C4-2B (cell line): ENCODE data around the gene PREX1.

Experiments used
- H3K27ac ChIP-seq: fragments of 450-650 bp; 2 replicates; pipeline ENCODE4 v1.5.1; 2017
- ZFX ChIP-seq: fragments of 450-650 bp; IDR thresholded peaks from 2 replicates; pipeline ENCODE4 v1.6.1; 2017
- TF ChIP-seq, protein P1 (sequence below): fragments of 450-650 bp; conservative IDR thresholded peaks from 2 replicates; pipeline ENCODE4 v1.5.1; 2017; ENCODE audit warnings: mild to moderate bottlenecking

Gene PREX1

GRCh38 chr20:48728042-48728825 lies 99.6 kb downstream of the PREX1 start:
- H3K27ac ChIP-seq = no peak overlapping the region
- TF ChIP-seq ZFX = no peak
- TF ChIP-seq, protein P1, sequence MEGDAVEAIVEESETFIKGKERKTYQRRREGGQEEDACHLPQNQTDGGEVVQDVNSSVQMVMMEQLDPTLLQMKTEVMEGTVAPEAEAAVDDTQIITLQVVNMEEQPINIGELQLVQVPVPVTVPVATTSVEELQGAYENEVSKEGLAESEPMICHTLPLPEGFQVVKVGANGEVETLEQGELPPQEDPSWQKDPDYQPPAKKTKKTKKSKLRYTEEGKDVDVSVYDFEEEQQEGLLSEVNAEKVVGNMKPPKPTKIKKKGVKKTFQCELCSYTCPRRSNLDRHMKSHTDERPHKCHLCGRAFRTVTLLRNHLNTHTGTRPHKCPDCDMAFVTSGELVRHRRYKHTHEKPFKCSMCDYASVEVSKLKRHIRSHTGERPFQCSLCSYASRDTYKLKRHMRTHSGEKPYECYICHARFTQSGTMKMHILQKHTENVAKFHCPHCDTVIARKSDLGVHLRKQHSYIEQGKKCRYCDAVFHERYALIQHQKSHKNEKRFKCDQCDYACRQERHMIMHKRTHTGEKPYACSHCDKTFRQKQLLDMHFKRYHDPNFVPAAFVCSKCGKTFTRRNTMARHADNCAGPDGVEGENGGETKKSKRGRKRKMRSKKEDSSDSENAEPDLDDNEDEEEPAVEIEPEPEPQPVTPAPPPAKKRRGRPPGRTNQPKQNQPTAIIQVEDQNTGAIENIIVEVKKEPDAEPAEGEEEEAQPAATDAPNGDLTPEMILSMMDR = no peak

- no peak overlapping the region for H3K27ac ChIP-seq
- no peak for TF ChIP-seq ZFX
- TF ChIP-seq, protein P1 = no peak
Observed at GRCh38 chr20:48727226-48727625, 100.6 kb downstream of the PREX1 start.

DNA sequence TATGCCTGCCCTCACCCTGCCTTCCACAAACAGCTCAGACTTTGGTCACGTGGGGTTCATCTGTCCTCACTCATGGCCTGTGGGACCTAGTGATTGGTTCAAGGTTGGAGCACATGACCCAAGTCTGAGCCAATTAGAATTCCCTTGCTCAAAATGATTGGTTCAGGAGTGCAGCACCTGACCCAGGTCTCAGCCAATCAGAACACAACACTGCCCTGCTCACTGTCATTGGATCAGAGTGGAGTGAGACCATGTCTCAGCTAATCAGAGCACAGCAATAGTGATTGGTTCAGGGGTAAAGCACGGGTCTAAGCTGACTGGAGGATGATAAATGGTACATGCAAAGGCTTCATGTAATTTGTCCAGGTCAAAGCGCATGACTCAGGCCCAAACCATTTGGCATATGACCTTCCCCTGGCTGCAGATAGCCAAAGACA lies 102.2 kb downstream of the PREX1 start:
- TF ChIP-seq ZFX = no peak
- TF ChIP-seq, protein P1 = no peak
- H3K27ac ChIP-seq = no peak overlapping the region

DNA sequence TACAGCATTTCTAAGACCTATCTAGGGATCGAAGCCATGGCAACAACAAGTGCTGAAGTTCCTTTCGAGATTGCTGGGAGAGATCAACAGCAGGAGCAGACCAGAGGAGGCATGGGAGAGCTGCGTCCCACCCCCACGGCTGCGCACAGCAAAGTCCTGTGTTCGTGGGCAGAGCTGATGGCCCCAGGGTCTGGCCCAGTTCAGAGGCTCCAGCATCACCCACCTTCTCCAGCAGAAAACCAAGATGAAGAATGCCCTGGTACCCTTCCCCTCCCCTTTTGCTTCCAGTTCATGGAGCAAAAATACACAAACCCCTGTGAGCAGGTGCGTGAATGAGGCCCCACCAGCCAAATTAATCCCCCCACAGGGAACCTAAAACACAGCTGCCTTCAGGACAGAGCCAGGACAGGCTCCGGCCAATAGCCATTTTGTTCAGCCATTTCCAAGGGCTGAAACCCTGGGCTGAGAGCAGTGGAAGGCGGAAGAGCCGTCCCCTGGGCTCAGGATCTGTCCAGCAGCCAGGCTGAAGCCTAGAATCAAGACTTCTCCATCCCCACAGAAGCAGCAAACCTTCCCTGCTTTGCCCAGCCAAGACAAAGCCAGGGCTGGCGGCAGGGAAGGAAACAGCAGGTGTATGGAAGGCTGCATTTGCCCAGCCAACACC lies 102.8 kb downstream of the PREX1 start:
- no peak for TF ChIP-seq ZFX
- TF ChIP-seq, protein P1 = no peak
- no peak overlapping the region for H3K27ac ChIP-seq

DNA sequence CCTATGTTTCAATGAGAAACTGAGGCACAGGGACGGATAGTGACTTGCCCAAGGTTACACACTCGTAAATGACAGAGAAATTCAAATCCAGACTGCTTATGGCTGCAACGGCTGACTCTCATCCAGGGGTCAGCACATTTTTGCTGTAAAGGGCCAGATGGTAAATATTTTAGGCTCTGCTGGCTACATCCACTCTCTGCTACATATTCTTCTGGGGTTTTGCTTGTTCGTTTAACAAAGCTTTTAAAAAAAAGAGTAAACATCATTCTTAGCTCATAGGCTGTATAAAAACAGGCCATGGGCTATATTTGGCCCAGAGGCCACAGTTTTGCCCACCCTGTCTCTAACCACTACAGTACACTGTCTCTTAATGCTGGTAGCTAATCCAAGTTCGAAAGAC lies 103.4 kb downstream of the PREX1 start:
- TF ChIP-seq, protein P1 = no peak
- TF ChIP-seq ZFX = no peak

GRCh38 chr20:48723308-48724264 lies 104.2 kb downstream of the PREX1 start:
- no peak overlapping the region for H3K27ac ChIP-seq
- TF ChIP-seq, protein P1 = no peak
- TF ChIP-seq ZFX = no peak

More for the DNA sequence above, 103.4 kb downstream of the PREX1 start:
- H3K27ac ChIP-seq = no peak overlapping the region
